ENCODE data around the gene ACTR3. TPM values are rescaled to one million over a fixed set of nuclear protein-coding genes. Genes with fewer than 3 reads are reported as not detected.

The ACTR3 gene
- total RNA-seq, 2 experiments from 2014 or later: 442 to 449 TPM

DNA sequence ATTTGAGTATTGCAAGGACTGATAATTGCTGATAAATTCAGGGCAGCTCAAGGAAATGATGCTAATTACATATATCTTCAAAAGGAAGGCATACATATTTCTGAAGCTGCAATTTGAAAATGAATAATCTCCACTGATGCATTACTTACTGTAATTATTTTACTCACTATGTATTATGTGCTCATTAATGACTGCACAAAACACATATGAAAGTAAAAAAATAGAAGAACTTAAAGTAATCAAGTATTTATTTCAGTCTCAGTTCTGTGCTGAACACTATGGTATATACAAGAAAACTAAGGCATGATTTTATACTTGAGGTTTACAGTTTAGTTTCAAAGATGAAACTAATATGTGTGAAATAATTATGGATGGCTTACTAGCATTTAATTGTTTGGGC lies 9.3 kb downstream of the ACTR3 start:
- Mint-ChIP-seq H3K27me3 (no peaks in the 10 kb centered on the region), H3K4me3 (no peak overlapping the region), H3K9me3 (no peaks in the 10 kb centered on the region), H3K36me3 (ENCODE audit: low read depth) (peaks cover 52% of the 10 kb centered on the region), H3K27ac (no peak overlapping the region), H3K4me1 (ENCODE audit: low read depth) (peaks cover 94% of the 10 kb centered on the region)
- intact Hi-C loops (cut with micrococcal nuclease): loop anchor here (10.0 kb wide), 1 partner anchor 204 kb away; no protein-coding TSS in a partner anchor
- ATAC-seq: no peak
- POLR2A ChIA-PET: interaction anchor here (6.8 kb wide), 1 partner anchor 10 kb away, joined by 35 read pairs; no protein-coding TSS in a partner anchor
- CTCF ChIA-PET: no interaction called here
- no peak for DNase-seq
- TF ChIP-seq, protein P1, sequence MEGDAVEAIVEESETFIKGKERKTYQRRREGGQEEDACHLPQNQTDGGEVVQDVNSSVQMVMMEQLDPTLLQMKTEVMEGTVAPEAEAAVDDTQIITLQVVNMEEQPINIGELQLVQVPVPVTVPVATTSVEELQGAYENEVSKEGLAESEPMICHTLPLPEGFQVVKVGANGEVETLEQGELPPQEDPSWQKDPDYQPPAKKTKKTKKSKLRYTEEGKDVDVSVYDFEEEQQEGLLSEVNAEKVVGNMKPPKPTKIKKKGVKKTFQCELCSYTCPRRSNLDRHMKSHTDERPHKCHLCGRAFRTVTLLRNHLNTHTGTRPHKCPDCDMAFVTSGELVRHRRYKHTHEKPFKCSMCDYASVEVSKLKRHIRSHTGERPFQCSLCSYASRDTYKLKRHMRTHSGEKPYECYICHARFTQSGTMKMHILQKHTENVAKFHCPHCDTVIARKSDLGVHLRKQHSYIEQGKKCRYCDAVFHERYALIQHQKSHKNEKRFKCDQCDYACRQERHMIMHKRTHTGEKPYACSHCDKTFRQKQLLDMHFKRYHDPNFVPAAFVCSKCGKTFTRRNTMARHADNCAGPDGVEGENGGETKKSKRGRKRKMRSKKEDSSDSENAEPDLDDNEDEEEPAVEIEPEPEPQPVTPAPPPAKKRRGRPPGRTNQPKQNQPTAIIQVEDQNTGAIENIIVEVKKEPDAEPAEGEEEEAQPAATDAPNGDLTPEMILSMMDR (IDR thresholded peaks at IDR 0.05): no peak

DNA sequence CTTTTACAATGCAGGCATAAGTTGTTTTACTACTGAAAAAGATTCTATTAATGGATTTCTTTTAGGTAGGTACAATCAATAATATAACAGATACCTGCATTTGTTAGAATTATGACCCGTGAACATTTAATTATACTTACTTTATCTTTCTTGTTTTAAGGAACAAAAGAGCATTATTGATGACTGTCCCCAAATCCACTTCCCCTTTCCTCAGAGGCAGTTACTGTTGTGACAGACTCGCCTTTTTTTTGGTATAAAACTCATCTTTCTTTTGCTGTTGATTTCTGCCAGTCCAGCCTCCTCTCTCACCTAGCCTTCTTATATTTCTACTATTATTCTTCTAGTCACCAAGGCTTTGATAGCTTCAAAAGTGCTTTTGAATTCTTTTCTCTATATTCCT lies 12.1 kb downstream of the ACTR3 start:
- H3K4me3 Mint-ChIP-seq: no peak overlapping the region
- intact Hi-C loops (cut with micrococcal nuclease): no loop called here
- peaks cover 92% of the 10 kb centered on the region for H3K4me1 Mint-ChIP-seq (ENCODE audit: low read depth)
- DNase-seq: no peak
- H3K9me3 Mint-ChIP-seq: peaks cover 2% of the 10 kb centered on the region
- no peaks in the 10 kb centered on the region for H3K27me3 Mint-ChIP-seq
- ChIA-PET CTCF (interaction anchor here (1.6 kb wide), 1 partner anchor 8 kb away, joined by 8 read pairs; no protein-coding TSS in a partner anchor), POLR2A (interaction anchor here (1.0 to 1.5 kb wide), 3 partner anchors 8 to 20 kb away, joined by 3 to 9 read pairs (median 3); no protein-coding TSS in a partner anchor)
- H3K27ac Mint-ChIP-seq: peak overlapping the region; percentile 62
- TF ChIP-seq, protein P1 (IDR thresholded peaks at IDR 0.05): no peak
- peaks cover 54% of the 10 kb centered on the region for H3K36me3 Mint-ChIP-seq (ENCODE audit: low read depth)
- ATAC-seq: no peak

DNA sequence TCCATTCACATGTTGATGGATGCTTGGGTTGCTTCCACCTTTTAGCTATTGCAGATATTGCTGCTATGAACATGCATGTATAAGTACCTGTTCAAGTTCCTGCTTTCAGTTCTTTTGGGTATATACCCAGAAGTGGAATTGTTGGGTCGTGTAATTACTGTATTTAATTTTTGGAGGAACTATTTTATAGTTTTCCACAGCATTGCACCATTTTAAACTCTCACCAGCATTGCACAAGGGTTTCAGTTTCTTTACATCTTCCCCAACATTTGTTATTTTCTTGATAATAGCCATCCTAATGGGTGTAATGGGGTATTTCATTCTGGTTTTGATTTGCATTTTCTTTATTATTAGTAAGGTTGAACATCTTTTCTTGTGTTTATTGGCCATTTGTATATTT lies 16.0 kb downstream of the ACTR3 start:
- peaks cover 46% of the 10 kb centered on the region for H3K36me3 Mint-ChIP-seq (ENCODE audit: low read depth)
- intact Hi-C loops (cut with micrococcal nuclease): no loop called here
- no peak for ATAC-seq
- no peak for DNase-seq
- H3K4me1 Mint-ChIP-seq (ENCODE audit: low read depth): peaks cover 88% of the 10 kb centered on the region
- ChIA-PET CTCF (no interaction called here), POLR2A (no interaction called here)
- peaks cover 3% of the 10 kb centered on the region for H3K9me3 Mint-ChIP-seq
- TF ChIP-seq, protein P1 (IDR thresholded peaks at IDR 0.05): no peak
- no peak overlapping the region for H3K4me3 Mint-ChIP-seq
- H3K27me3 Mint-ChIP-seq: no peaks in the 10 kb centered on the region
- H3K27ac Mint-ChIP-seq: no peak overlapping the region

DNA sequence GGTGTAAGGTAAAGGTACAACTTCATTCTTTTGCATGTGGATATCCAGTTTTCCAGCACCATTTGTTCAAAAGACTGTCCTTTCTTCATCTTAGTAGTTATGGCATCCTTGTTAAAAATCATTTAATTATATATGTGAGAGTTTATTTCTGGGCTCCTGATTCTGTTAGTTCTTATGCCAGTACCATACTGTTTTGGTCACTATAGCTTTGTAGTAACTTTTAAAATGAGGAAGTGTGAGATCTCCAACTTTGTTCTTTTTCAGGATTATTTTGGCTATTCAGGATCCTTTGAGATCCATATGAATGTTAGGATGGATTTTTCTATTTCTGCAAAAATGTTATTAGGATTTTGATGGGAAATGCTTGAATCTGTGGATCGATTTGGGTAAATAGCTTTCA lies 16.8 kb downstream of the ACTR3 start:
- peak overlapping the region; percentile 46 for H3K27ac Mint-ChIP-seq
- H3K36me3 Mint-ChIP-seq (ENCODE audit: low read depth): peaks cover 45% of the 10 kb centered on the region
- no peak overlapping the region for H3K4me3 Mint-ChIP-seq
- TF ChIP-seq, protein P1 (IDR thresholded peaks at IDR 0.05): no peak
- ChIA-PET CTCF (interaction anchor here (1.1 to 1.4 kb wide), 2 partner anchors 11 to 41 kb away, joined by 3 to 4 read pairs; no protein-coding TSS in a partner anchor), POLR2A (interaction anchor here (0.8 to 5.3 kb wide), 3 partner anchors 10 to 62 kb away, joined by 3 to 35 read pairs (median 5); no protein-coding TSS in a partner anchor)
- H3K4me1 Mint-ChIP-seq (ENCODE audit: low read depth): peaks cover 83% of the 10 kb centered on the region
- DNase-seq (no peak), ATAC-seq (no peak)
- H3K27me3 Mint-ChIP-seq: no peaks in the 10 kb centered on the region
- peaks cover 4% of the 10 kb centered on the region for H3K9me3 Mint-ChIP-seq
- intact Hi-C loops (cut with micrococcal nuclease): no loop called here

DNA sequence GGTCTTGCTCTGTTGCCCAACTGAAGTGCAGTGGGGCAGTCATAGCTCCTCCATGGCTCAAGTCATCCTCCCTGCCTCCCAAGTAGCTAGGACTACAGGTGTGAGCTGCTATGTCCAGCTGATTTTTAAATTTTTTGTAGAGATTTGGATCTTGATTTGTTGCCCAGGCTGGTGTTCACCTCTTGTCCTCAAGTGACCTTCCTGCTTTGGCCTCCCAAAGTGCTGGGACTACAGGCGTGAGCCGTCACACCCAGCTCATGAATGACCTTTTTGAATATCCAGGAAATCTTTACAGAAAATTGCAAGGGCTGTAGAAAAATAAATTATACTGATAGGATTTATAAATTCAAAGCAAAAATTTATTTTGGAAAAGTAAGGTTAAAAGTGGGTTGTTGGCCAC lies 17.4 kb downstream of the ACTR3 start:
- H3K4me3 Mint-ChIP-seq: no peak overlapping the region
- CTCF ChIA-PET: interaction anchor here (1.1 to 1.4 kb wide), 2 partner anchors 10 to 40 kb away, joined by 3 to 4 read pairs; no protein-coding TSS in a partner anchor
- peaks cover 4% of the 10 kb centered on the region for H3K9me3 Mint-ChIP-seq
- DNase-seq (no peak), ATAC-seq (no peak)
- POLR2A ChIA-PET: interaction anchor here (0.8 to 5.3 kb wide), 3 partner anchors 11 to 62 kb away, joined by 3 to 35 read pairs (median 5); no protein-coding TSS in a partner anchor
- H3K27ac Mint-ChIP-seq: no peak overlapping the region
- intact Hi-C loops (cut with micrococcal nuclease): no loop called here
- TF ChIP-seq, protein P1 (IDR thresholded peaks at IDR 0.05): no peak
- H3K27me3 Mint-ChIP-seq: no peaks in the 10 kb centered on the region
- H3K36me3 Mint-ChIP-seq (ENCODE audit: low read depth): peaks cover 44% of the 10 kb centered on the region
- H3K4me1 Mint-ChIP-seq (ENCODE audit: low read depth): peaks cover 76% of the 10 kb centered on the region

Measured in activated CD8-positive, alpha-beta T cell treated with anti-CD3 and anti-CD28 coated beads for 36 hours (primary cell).